Neural crest cell (in vitro differentiated cells): ENCODE results near the gene IL23R. TPM values are rescaled to one million over a fixed set of nuclear protein-coding genes. Genes with fewer than 3 reads are reported as not detected.

Experiments used
- DNase-seq: peaks from one replicate; pipeline ENCODE4 v3.0.0; 2021; ENCODE audit warnings: low read depth, mixed read lengths, low spot score
- H3K27ac Mint-ChIP-seq: one replicate; pipeline ENCODE4 v1.8.0; 2021; ENCODE audit warnings: mild to moderate bottlenecking, mixed read lengths; ENCODE audit not compliant: unreplicated experiment
- H3K27me3 Mint-ChIP-seq: 2 replicates; pipeline ENCODE4 v1.8.0; 2021; ENCODE audit warnings: low read depth, mild to moderate bottlenecking, mixed read lengths
- H3K36me3 Mint-ChIP-seq: 2 replicates; pipeline ENCODE4 v1.8.0; 2021; ENCODE audit warnings: low read depth, mild to moderate bottlenecking, mixed read lengths
- H3K4me1 Mint-ChIP-seq: 2 replicates; pipeline ENCODE4 v1.8.0; 2021; ENCODE audit warnings: mixed read lengths
- H3K4me3 Mint-ChIP-seq: one replicate; pipeline ENCODE4 v1.8.0; 2021; ENCODE audit warnings: mild to moderate bottlenecking, mixed read lengths
- H3K9me3 Mint-ChIP-seq: 2 replicates; pipeline ENCODE4 v1.8.0; 2021; ENCODE audit warnings: mixed read lengths
- total RNA-seq: library from RNA; stranded (reverse); gene quantifications from 2 replicates; pipeline ENCODE4 v1.2.1, GENCODE V29; 2021
- TF ChIP-seq, protein P1 (sequence below): fragments of 200-600 bp; sonication (generic); conservative IDR thresholded peaks from 2 replicates; pipeline ENCODE4 v1.5.0; 2021; ENCODE audit warnings: antibody characterized with exemption, mild to moderate bottlenecking

The IL23R gene
- total RNA-seq, 1 donor from 2014 or later, result not detected

DNA sequence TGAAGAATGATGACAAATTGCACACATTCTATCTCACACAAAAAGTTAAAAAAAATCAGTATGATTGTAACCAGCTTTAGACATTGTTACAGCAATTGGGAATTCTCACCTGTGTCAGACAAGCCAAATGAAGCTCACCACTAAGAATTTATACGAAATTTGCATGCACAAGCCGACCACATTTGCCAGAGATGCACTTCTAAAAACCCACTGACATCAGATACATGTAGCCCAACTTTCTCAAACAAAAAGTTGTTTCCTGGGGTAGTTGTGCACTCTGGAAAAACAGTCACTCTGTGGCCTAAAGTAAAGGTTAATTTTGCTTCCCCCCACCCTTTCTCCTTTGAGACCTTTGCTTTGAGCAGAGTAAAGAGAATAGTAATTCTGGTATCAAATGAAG, 73.5 kb downstream of the IL23R start:
- Mint-ChIP-seq H3K4me1 (no peaks in the 10 kb centered on the region), H3K27me3 (peaks cover 7% of the 10 kb centered on the region), H3K4me3 (no peak overlapping the region), H3K9me3 (peaks cover 4% of the 10 kb centered on the region), H3K36me3 (no peaks in the 10 kb centered on the region), H3K27ac (no peak overlapping the region)
- DNase-seq, result no peak
- TF ChIP-seq, protein P1, sequence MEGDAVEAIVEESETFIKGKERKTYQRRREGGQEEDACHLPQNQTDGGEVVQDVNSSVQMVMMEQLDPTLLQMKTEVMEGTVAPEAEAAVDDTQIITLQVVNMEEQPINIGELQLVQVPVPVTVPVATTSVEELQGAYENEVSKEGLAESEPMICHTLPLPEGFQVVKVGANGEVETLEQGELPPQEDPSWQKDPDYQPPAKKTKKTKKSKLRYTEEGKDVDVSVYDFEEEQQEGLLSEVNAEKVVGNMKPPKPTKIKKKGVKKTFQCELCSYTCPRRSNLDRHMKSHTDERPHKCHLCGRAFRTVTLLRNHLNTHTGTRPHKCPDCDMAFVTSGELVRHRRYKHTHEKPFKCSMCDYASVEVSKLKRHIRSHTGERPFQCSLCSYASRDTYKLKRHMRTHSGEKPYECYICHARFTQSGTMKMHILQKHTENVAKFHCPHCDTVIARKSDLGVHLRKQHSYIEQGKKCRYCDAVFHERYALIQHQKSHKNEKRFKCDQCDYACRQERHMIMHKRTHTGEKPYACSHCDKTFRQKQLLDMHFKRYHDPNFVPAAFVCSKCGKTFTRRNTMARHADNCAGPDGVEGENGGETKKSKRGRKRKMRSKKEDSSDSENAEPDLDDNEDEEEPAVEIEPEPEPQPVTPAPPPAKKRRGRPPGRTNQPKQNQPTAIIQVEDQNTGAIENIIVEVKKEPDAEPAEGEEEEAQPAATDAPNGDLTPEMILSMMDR, result no peak

DNA sequence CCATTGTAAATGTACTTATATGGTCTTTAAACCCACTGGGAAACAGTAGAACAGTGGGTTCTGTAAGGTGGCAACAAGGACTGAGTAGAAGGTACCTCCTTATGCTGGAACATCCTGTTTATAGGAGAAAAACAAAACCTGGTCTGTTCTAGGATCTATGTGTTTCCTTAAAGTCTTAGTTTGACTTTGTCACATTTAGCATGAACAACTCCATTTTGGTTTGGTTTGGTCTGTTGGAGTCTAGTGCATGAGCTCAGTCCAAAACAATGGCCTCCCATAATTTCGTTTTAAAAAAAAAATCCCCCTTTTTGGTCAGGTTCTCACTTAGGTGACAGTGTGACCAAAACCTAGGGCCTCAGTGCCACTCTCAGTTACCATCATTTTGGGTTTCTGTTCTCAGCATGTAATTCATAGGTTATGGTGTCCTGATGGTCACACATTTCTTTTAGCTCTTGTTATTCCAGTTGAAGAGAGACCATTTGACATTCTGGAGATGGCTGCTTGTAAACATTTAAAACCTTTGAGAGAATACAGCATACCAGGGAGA, 75.0 kb downstream of the IL23R start:
- peaks cover 4% of the 10 kb centered on the region for H3K9me3 Mint-ChIP-seq
- TF ChIP-seq, protein P1, result no peak
- H3K4me1 Mint-ChIP-seq, result no peaks in the 10 kb centered on the region
- no peaks in the 10 kb centered on the region for H3K36me3 Mint-ChIP-seq
- H3K4me3 Mint-ChIP-seq, result no peak overlapping the region
- DNase-seq, result no peak
- H3K27me3 Mint-ChIP-seq, result peaks cover 15% of the 10 kb centered on the region
- no peak overlapping the region for H3K27ac Mint-ChIP-seq

DNA sequence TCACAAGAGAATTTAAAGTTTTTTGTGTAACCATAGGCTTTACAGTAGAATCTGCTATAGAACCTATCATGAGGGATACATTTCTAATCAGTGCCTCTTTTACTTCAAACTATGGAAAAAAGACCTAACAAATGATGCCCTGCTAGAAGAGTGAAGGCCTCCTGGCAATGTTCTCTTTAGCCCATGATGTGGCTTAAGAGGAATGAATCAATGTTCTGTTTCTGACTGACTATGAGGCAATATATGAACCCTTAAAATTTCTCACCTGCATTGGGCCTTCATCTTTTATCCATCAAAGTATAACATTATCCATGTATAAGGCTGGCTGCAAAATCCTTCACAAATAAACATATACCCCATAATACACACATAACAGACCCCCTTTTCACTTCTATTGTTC, 75.8 kb downstream of the IL23R start:
- Mint-ChIP-seq H3K9me3 (peaks cover 4% of the 10 kb centered on the region), H3K4me3 (no peak overlapping the region), H3K27ac (no peak overlapping the region), H3K27me3 (peaks cover 18% of the 10 kb centered on the region), H3K4me1 (no peaks in the 10 kb centered on the region), H3K36me3 (no peaks in the 10 kb centered on the region)
- TF ChIP-seq, protein P1, result no peak
- no peak for DNase-seq

DNA sequence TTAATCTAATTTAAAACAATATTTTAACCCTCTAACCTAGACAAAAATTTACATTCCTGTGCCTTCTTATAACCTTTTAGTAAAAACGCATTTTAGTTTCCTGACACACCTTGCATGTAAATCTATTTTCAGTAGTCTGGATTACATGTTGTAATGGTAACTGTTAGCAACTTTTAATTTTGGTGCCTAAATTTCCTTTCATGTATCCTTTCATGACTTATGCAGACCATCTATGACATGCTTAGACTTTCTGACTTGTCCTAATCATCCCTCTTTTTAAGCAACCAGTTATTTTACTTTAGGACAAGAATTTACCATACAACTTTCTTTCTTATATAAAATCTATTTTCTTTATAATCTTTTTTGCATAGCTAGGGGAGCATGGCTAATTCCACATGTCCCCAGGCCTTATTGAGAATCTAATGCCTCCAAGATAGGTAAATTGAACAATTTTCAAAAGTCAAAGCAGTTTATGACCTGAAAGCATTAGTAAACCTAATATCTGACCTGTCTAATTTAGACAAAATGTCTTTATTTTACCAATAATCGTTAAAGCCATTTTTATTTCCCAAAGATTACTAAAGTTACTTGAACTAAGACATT, 83.9 kb downstream of the IL23R start:
- Mint-ChIP-seq H3K4me1 (no peaks in the 10 kb centered on the region), H3K27ac (no peak overlapping the region), H3K36me3 (peaks cover 9% of the 10 kb centered on the region), H3K4me3 (no peak overlapping the region), H3K9me3 (peaks cover 10% of the 10 kb centered on the region), H3K27me3 (peaks cover 7% of the 10 kb centered on the region)
- no peak for DNase-seq
- TF ChIP-seq, protein P1, result no peak

DNA sequence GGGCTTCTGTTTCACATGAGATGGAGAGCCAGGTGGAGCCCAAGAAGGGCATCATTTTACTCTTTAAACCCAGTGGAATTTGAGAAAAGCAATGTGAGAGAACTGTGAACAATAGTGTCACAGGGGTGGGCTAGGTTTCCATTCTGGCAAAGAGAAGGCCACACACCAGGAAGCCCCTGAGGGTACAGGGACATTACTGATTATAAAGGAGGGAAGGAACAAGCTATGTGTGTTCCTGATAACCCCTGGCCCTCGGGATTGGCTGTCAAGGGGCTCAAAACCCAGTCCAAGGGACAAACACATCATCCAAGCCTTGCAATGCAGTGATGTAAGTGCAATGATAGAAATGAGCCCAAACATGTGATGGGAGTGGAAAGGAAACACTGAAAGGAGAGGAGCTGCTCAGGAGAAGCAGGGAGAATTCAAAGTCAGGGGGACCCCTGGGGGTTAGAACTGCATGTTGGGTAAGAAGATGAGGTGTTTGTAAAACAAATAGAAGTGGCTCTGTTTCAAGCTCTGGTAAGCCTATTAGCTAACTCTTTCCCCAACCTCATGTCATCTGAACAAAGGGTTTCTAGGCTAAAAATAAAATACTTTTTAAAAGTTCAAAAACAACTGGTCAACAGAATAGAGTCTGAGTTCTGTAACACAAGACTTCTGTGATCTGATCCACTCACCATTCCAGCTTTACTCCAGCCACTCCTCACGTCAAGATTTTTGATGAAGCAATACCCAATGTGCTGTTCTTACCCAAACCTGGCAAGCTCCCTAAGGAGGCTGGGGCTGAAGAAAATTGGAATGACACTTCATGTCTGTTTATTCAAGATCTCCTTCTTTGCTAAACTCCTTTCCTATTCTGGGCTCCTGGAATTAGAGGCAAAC, 90.3 kb downstream of the IL23R start:
- H3K9me3 Mint-ChIP-seq, result peaks cover 12% of the 10 kb centered on the region
- TF ChIP-seq, protein P1, result no peak
- H3K27me3 Mint-ChIP-seq, result no peaks in the 10 kb centered on the region
- DNase-seq, result no peak
- H3K4me1 Mint-ChIP-seq, result peaks cover 8% of the 10 kb centered on the region
- H3K27ac Mint-ChIP-seq, result no peak overlapping the region
- no peak overlapping the region for H3K4me3 Mint-ChIP-seq
- H3K36me3 Mint-ChIP-seq, result peaks cover 3% of the 10 kb centered on the region
